HPDE6-E6E7 (cell line): Measurements from ENCODE around the gene CT45A7.
"Not testable (repeated sequence)": the region's sequence is repeated elsewhere in the genome, so short reads cannot be mapped to it uniquely, and the experiment has no call there.

Experiments
- DNase-seq: peaks from one replicate; pipeline ENCODE4 v3.0.0; 2011; ENCODE audit warnings: missing footprints; ENCODE audit errors: extremely low spot score

CT45A7 gene

DNA sequence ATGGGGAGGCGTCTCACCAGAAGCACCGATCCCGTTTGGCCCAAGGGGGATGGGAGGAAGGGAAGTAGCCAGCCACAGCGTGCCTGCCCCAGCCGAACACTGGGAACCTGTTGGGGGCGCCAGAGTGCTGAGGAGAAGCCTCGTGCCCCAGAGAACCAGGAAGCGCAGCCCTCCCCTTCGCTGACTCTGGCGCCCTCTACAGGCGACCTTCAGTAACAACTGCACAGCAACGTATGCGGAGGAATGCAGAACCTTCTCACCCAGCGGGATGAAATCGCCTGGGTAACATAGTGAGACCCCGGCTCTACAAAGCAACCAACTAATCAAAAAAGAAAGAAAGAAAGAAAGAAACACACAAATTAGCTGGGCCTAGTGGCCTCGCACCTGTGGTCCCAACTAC lies at the start of gene CT45A7:
TSS of gene CT45A7 (minus strand) at position 101 of the 400 bp plus-strand sequence. CDS start 3,747 bp downstream, outside the sequence.
- not testable (repeated sequence) for DNase-seq

DNA sequence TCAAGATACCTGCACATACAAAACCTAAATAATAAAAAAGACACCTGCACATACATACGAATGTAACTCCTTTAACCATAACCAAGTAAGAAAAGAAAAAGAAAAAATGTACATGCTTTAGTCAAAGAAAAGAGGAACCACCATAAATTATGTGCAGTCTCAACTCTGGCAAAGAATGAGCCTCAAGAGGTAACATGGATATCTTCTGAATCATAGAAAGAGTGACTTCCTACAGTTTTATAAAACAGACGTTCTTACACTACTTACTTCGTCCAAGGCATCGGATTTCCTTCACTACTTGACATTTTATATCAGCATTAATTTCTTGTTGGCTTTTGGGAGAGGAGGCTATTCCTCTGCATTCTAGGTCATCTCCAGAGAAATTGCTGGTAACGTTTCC lies 45.7 kb upstream of the CT45A7 start:
- not testable (repeated sequence) for DNase-seq

GRCh38 chrX:135871712-135872111 lies 34.6 kb upstream of the CT45A7 start, which contains the start of gene CT45A9:
TSS of gene CT45A9 (minus strand) at chrX:135871812. CDS start at chrX:135868061, 3,751 bp downstream.
- DNase-seq: not testable (repeated sequence)

DNA sequence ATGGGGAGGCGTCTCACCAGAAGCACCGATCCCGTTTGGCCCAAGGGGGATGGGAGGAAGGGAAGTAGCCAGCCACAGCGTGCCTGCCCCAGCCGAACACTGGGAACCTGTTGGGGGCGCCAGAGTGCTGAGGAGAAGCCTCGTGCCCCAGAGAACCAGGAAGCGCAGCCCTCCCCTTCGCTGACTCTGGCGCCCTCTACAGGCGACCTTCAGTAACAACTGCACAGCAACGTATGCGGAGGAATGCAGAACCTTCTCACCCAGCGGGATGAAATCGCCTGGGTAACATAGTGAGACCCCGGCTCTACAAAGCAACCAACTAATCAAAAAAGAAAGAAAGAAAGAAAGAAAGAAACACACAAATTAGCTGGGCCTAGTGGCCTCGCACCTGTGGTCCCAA lies 17.4 kb upstream of the CT45A7 start, which contains the start of gene CT45A8:
TSS of gene CT45A8 (minus strand) at position 101 of the 400 bp plus-strand sequence. CDS start 3,755 bp downstream, outside the sequence.
- DNase-seq: not testable (repeated sequence)

- DNase-seq: not testable (repeated sequence)
Observed at GRCh38 chrX:135819912-135820311, 17.2 kb downstream of the CT45A7 start, which contains the start of gene CT45A2. TSS of gene CT45A2 (minus strand) at chrX:135820012. CDS start at chrX:135816265, 3,747 bp downstream.

- not testable (repeated sequence) for DNase-seq
Observed at GRCh38 chrX:135802687-135803086, 34.4 kb downstream of the CT45A7 start, which contains the start of gene CT45A6. TSS of gene CT45A6 (minus strand) at chrX:135802787. CDS start at chrX:135798993, 3,794 bp downstream.

GRCh38 chrX:135785403-135785802 lies 51.7 kb downstream of the CT45A7 start, which contains the start of gene CT45A5:
TSS of gene CT45A5 (minus strand) at chrX:135785503. CDS start at chrX:135781729, 3,774 bp downstream.
- not testable (repeated sequence) for DNase-seq
